Right lung (tissue), 10 donors: Measurements from ENCODE around the gene SLC6A6. TPM values are rescaled to one million over a fixed set of nuclear protein-coding genes. Genes with fewer than 3 reads are reported as not detected.

Experiments used
- DNase-seq, 2 donors: peaks; one replicate each; pipeline ENCODE4 v3.0.0-alpha.2; 2013
- long read RNA-seq, 8 donors: transcript quantifications; one replicate each; lab custom pipeline, GENCODE V29; 2026
- polyA plus RNA-seq, 5 donors: library from polyadenylated mRNA; unstranded; fragments of 120-200 nt; gene quantifications; one replicate each; pipeline versions ENCODE4 v1.2.1 to v1.2.3, GENCODE V29; 2013; ENCODE audit warnings: inconsistent platforms in 1 of 5, low replicate concordance in 1 of 5; ENCODE audit not compliant: insufficient read length in 5 of 5, insufficient read depth in 1 of 5

Gene SLC6A6
- polyA plus RNA-seq = 10 to 100 TPM; 16.7 to 24.8 (median 17.8) TPM
- long read RNA-seq, donor 1 = 0 reads
- long read RNA-seq, donor 2, full-length matches to known transcripts = 1 of 1 reads
- long read RNA-seq, donor 2, partial matches to known transcripts = 0 of 1 reads
- long read RNA-seq, donor 2, other reads (novel, unspliced or antisense) = 0 of 1 reads
- long read RNA-seq, donor 3, partial matches to known transcripts = 0 of 1 reads
- long read RNA-seq, donor 3, other reads (novel, unspliced or antisense) = 0 of 1 reads
- long read RNA-seq, donor 4, full-length matches to known transcripts = 1 of 1 reads
- long read RNA-seq, donor 4, partial matches to known transcripts = 0 of 1 reads
- long read RNA-seq, donor 4, other reads (novel, unspliced or antisense) = 0 of 1 reads
- long read RNA-seq, donor 5, partial matches to known transcripts = 0 of 3 reads
- long read RNA-seq, donor 5, other reads (novel, unspliced or antisense) = 0 of 3 reads
- long read RNA-seq, donor 6, partial matches to known transcripts = 0 of 1 reads
- long read RNA-seq, donor 6, other reads (novel, unspliced or antisense) = 0 of 1 reads
- long read RNA-seq, donor 7, full-length matches to known transcripts = 1 of 1 reads
- long read RNA-seq, donor 7, partial matches to known transcripts = 0 of 1 reads
- long read RNA-seq, donor 7, other reads (novel, unspliced or antisense) = 0 of 1 reads
- long read RNA-seq, donor 8 = 0 reads

- DNase-seq = peak; percentile 91 to 92
Measured at GRCh38 chr3:14402304-14402811, at the start of gene SLC6A6. Gene SLC6A6 (plus strand): TSS chr3:14402606. CDS start chr3:14443635, 41,029 bp downstream.

- DNase-seq = no peak
Measured at GRCh38 chr3:14353502-14353901, 48.9 kb upstream of the SLC6A6 start.

GRCh38 chr3:14357463-14357862 lies 44.9 kb upstream of the SLC6A6 start:
- no peak for DNase-seq

GRCh38 chr3:14358426-14359211 lies 43.8 kb upstream of the SLC6A6 start:
- peak; percentile 48 to 57 for DNase-seq

GRCh38 chr3:14359348-14359747 lies 43.1 kb upstream of the SLC6A6 start:
- DNase-seq = no peak

- DNase-seq = no peak
Measured at GRCh38 chr3:14360123-14360881, 42.1 kb upstream of the SLC6A6 start.

- no peak for DNase-seq
Measured at GRCh38 chr3:14361068-14361677, 41.2 kb upstream of the SLC6A6 start.

GRCh38 chr3:14362890-14363289 lies 39.5 kb upstream of the SLC6A6 start:
- DNase-seq = no peak

GRCh38 chr3:14363379-14363778 lies 39.0 kb upstream of the SLC6A6 start:
- DNase-seq = no peak

GRCh38 chr3:14363991-14364390 lies 38.4 kb upstream of the SLC6A6 start:
- no peak for DNase-seq

GRCh38 chr3:14364580-14365292 lies 37.7 kb upstream of the SLC6A6 start:
- DNase-seq = no peak

- no peak for DNase-seq
Measured at GRCh38 chr3:14366248-14366647, 36.2 kb upstream of the SLC6A6 start.

GRCh38 chr3:14366915-14367823 lies 35.2 kb upstream of the SLC6A6 start:
- no peak for DNase-seq

GRCh38 chr3:14368146-14368545 lies 34.3 kb upstream of the SLC6A6 start:
- no peak for DNase-seq

GRCh38 chr3:14368885-14369284 lies 33.5 kb upstream of the SLC6A6 start:
- DNase-seq = no peak

- DNase-seq = no peak
Measured at GRCh38 chr3:14369675-14370669, 32.4 kb upstream of the SLC6A6 start.

GRCh38 chr3:14370720-14371572 lies 31.5 kb upstream of the SLC6A6 start:
- no peak for DNase-seq
